CD14-positive monocyte (primary cell): ENCODE data around the gene RANBP2. TPM values are rescaled to one million over a fixed set of nuclear protein-coding genes. Genes with fewer than 3 reads are reported as not detected.

Source experiments
- DNase-seq, 3 donors: peaks; one replicate each; pipeline ENCODE4 v3.0.0-alpha.2; 2011 to 2022
- H2AFZ ChIP-seq: 2 replicates; pipeline ENCODE4 v1.6.0; 2012; ENCODE audit warnings: mild to moderate bottlenecking, low read depth, low read length, inconsistent platforms; ENCODE audit not compliant: insufficient read depth, poor library complexity, severe bottlenecking
- H3K27ac ChIP-seq, 2 donors: 1 replicate in 1 of 2; 2 replicates in 1 of 2; pipeline ENCODE4 v1.5.1; 2012 to 2013; ENCODE audit warnings: low read length in 2 of 2, control low read depth in 1 of 2, inconsistent platforms in 1 of 2, low read depth in 1 of 2, mild to moderate bottlenecking in 1 of 2
- H3K27me3 ChIP-seq, 2 donors: one replicate each; pipeline versions ENCODE4 v1.6.0 to v1.6.1; 2011 to 2013; ENCODE audit warnings: low read length in 2 of 2; ENCODE audit not compliant: control insufficient read depth in 2 of 2, insufficient read depth in 2 of 2
- H3K36me3 ChIP-seq, 2 donors: replicated peaks in 1 of 2; 1 replicate in 1 of 2; 2 replicates in 1 of 2; pipeline versions ENCODE4 v1.5.1 to v1.6.1; 2012 to 2013; ENCODE audit warnings: low read length in 2 of 2, control low read depth in 1 of 2, inconsistent platforms in 1 of 2, mild to moderate bottlenecking in 1 of 2; ENCODE audit not compliant: insufficient read depth in 2 of 2, control insufficient read depth in 1 of 2
- H3K4me1 ChIP-seq, 2 donors: 1 replicate in 1 of 2; 2 replicates in 1 of 2; pipeline versions ENCODE4 v1.5.1 to v1.6.1; 2012 to 2013; ENCODE audit warnings: low read length in 2 of 2, control low read depth in 1 of 2, inconsistent platforms in 1 of 2, mild to moderate bottlenecking in 1 of 2, moderate library complexity in 1 of 2; ENCODE audit not compliant: insufficient read depth in 2 of 2, control insufficient read depth in 1 of 2
- H3K4me2 ChIP-seq: replicated peaks from 2 replicates; pipeline ENCODE3; 2012; ENCODE audit warnings: low read length, moderate library complexity, mild to moderate bottlenecking; ENCODE audit not compliant: poor library complexity, severe bottlenecking; ENCODE audit errors: extremely low read depth
- H3K4me3 ChIP-seq, 3 experiments: fragments of 200-600 bp in 1 of 3; sonication (generic) in 1 of 3; replicated peaks in 1 of 3; 1 replicate in 2 of 3; 2 replicates in 1 of 3; pipeline ENCODE4 v1.5.1; 2011 to 2013; ENCODE audit warnings: low read length in 3 of 3, mild to moderate bottlenecking in 3 of 3, control low read depth in 2 of 3, low read depth in 2 of 3, inconsistent platforms in 1 of 3, moderate library complexity in 1 of 3
- H3K79me2 ChIP-seq: 2 replicates; pipeline ENCODE4 v1.6.0; 2012; ENCODE audit warnings: mild to moderate bottlenecking, control low read depth, inconsistent platforms, low read length, moderate library complexity; ENCODE audit not compliant: insufficient read depth
- H3K9ac ChIP-seq: 2 replicates; pipeline ENCODE4 v1.6.0; 2017; ENCODE audit warnings: low read length, mild to moderate bottlenecking; ENCODE audit not compliant: insufficient read depth, poor library complexity, severe bottlenecking
- H3K9me3 ChIP-seq, 2 donors: replicated peaks in 1 of 2; 1 replicate in 1 of 2; 2 replicates in 1 of 2; pipeline versions ENCODE4 v1.5.1 to v1.6.1; 2012 to 2013; ENCODE audit warnings: low read length in 2 of 2, control low read depth in 1 of 2; ENCODE audit not compliant: control insufficient read depth in 1 of 2, insufficient read depth in 1 of 2
- H4K20me1 ChIP-seq: 2 replicates; pipeline ENCODE4 v1.6.0; 2012; ENCODE audit warnings: mild to moderate bottlenecking, low read length, control low read depth, moderate library complexity; ENCODE audit not compliant: insufficient read depth
- H3K27ac Mint-ChIP-seq, 7 donors: one replicate each; pipeline ENCODE4 v1.8.0; 2020; ENCODE audit warnings: mild to moderate bottlenecking in 7 of 7, mixed read lengths in 7 of 7, moderate library complexity in 6 of 7, inconsistent platforms in 2 of 7
- H3K27me3 Mint-ChIP-seq, 3 donors: one replicate each; pipeline ENCODE4 v1.8.0; 2021 to 2022; ENCODE audit warnings: low read depth in 3 of 3, mild to moderate bottlenecking in 3 of 3, mixed read lengths in 3 of 3, moderate library complexity in 3 of 3, inconsistent platforms in 1 of 3
- H3K36me3 Mint-ChIP-seq, 2 donors: one replicate each; pipeline ENCODE4 v1.8.0; 2020; ENCODE audit warnings: mixed read lengths in 2 of 2, inconsistent platforms in 1 of 2, mild to moderate bottlenecking in 1 of 2
- H3K4me1 Mint-ChIP-seq: one replicate; pipeline ENCODE4 v1.8.0; 2020; ENCODE audit warnings: mild to moderate bottlenecking, mixed read lengths
- H3K4me3 Mint-ChIP-seq, 2 donors: one replicate each; pipeline ENCODE4 v1.8.0; 2020; ENCODE audit warnings: mild to moderate bottlenecking in 2 of 2, mixed read lengths in 2 of 2, moderate library complexity in 1 of 2
- H3K9me3 Mint-ChIP-seq, 7 donors: one replicate each; pipeline ENCODE4 v1.8.0; 2020 to 2022; ENCODE audit warnings: mixed read lengths in 7 of 7, mild to moderate bottlenecking in 6 of 7, moderate library complexity in 6 of 7, inconsistent platforms in 2 of 7
- WGBS: methylation state at CpG from one replicate; pipeline ENCODE4 v1.1.5; 2013; ENCODE audit warnings: missing lambda C conversion rate; ENCODE audit not compliant: insufficient coverage; 5-methylcytosine and 5-hydroxymethylcytosine counted together
- intact Hi-C, 2 donors: fragments of 100-400 bp; cut with micrococcal nuclease; formaldehyde crosslinking; loops; one replicate each; pipeline versions ENCODE4 v1.15.0 to v1.15.1; 2023
- polyA plus RNA-seq, 3 donors: library from polyadenylated mRNA; depleted of rRNA in 1 of 3; unstranded in 2 of 3; stranded (reverse) in 1 of 3; fragments of 300-500 nt in 2 of 3; fragments of >200 nt in 1 of 3; fragmentation: Illumina TruSeq in 2 of 3; gene quantifications; 1 replicate in 2 of 3; 2 replicates in 1 of 3; pipeline ENCODE4 v1.2.3, GENCODE V29; 2012 to 2021
- small RNA-seq: library from RNA; depleted of rRNA; stranded (forward); fragments of <200 nt; gene quantifications from one replicate; pipeline ENCODE3, GENCODE V24; 2012; ENCODE audit warnings: low read depth; ENCODE audit not compliant: insufficient read length
- TF ChIP-seq, protein P1 (sequence below): fragments of 200-600 bp; IDR thresholded peaks from one replicate; pipeline ENCODE4 v1.8.0; 2022; ENCODE audit warnings: antibody characterized with exemption, mild to moderate bottlenecking

The RANBP2 gene
- polyA plus RNA-seq, 3 donors: 6.8 to 7.3 (median 7.0) TPM

DNA sequence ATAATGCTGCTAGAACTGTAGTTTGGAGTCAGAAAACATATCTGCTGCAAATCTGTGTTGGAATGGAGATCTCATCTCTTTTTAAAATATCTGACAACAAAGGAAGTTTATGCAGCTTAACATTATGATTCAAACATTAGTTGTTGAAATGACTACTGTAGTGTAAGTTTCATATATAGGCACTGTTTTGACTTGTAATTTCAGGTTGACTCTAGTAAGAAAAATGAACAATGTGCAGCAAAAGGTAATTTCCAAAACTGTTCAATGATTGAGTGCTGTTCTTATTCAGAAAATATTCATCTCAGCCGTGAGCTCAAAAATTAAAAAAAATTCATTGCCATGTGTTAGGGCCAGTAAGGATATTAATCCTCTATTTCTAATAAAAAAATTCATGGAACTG, 115.8 kb downstream of the RANBP2 start:
- Histone ChIP-seq H3K27me3 (no peaks in the 10 kb centered on the region), H3K4me1 (no peaks in the 10 kb centered on the region), H3K27ac (no peak overlapping the region), H2AFZ (no peak overlapping the region), H3K36me3 (no peaks in the 10 kb centered on the region), H3K9me3 (peaks cover 4% of the 10 kb centered on the region in 2 donors), H3K4me3 (no peak overlapping the region), H4K20me1 (no peaks in the 10 kb centered on the region), H3K79me2 (no peaks in the 10 kb centered on the region), H3K9ac (no peak overlapping the region), H3K4me2 (no peak overlapping the region)
- H3K4me1 Mint-ChIP-seq: no peaks in the 10 kb centered on the region
- TF ChIP-seq, protein P1, sequence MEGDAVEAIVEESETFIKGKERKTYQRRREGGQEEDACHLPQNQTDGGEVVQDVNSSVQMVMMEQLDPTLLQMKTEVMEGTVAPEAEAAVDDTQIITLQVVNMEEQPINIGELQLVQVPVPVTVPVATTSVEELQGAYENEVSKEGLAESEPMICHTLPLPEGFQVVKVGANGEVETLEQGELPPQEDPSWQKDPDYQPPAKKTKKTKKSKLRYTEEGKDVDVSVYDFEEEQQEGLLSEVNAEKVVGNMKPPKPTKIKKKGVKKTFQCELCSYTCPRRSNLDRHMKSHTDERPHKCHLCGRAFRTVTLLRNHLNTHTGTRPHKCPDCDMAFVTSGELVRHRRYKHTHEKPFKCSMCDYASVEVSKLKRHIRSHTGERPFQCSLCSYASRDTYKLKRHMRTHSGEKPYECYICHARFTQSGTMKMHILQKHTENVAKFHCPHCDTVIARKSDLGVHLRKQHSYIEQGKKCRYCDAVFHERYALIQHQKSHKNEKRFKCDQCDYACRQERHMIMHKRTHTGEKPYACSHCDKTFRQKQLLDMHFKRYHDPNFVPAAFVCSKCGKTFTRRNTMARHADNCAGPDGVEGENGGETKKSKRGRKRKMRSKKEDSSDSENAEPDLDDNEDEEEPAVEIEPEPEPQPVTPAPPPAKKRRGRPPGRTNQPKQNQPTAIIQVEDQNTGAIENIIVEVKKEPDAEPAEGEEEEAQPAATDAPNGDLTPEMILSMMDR: no peak
- peaks cover 2 to 8% of the 10 kb centered on the region in 2 donors for H3K36me3 Mint-ChIP-seq
- H3K9me3 Mint-ChIP-seq: peaks cover 5 to 31% (median 15%) of the 10 kb centered on the region in 7 donors
- no peaks in the 10 kb centered on the region for H3K27me3 Mint-ChIP-seq
- no peak overlapping the region for H3K27ac Mint-ChIP-seq
- DNase-seq: no peak
- no CpG with 5 or more reads among the region's 1 CpG for WGBS
- intact Hi-C loops: no loop called here
- H3K4me3 Mint-ChIP-seq: no peak overlapping the region

Small RNA genes within 50 kb of the gene (small RNA-seq; reads per million reads assigned to genes)
- gene AC010095.1: not detected

Other genes with a start within 250 kb of the RANBP2 start
- 100 to 1,000 TPM in 2 of 3 donors, 10 to 100 TPM in 1; 44.0 to 130 (median 124) TPM for gene LIMS1, start 185.0 kb upstream of the RANBP2 start, polyA plus RNA-seq
- gene CCDC138, start 67.3 kb downstream of the RANBP2 start, polyA plus RNA-seq: under 1 TPM; 0.54 to 0.72 (median 0.67) TPM